A549 treated with Hydrocortisone at 1 μM for 4 hours (cell line): ENCODE data around the gene NUDT21. TPM values are rescaled to one million over a fixed set of nuclear protein-coding genes. Genes with fewer than 3 reads are reported as not detected.

ENCODE experiments used
- total RNA-seq: library from RNA; stranded (reverse); fragments of 200-300 nt; extraction: Qiagen RNA extraction; gene quantifications from 5 replicates; pipeline ENCODE4 v1.2.3, GENCODE V29; 2022

NUDT21 gene
- 104 to 118 TPM (median 113 TPM) in 5 replicates for total RNA-seq

GRCh38 chr16:56450986-56451752 is at the start of gene NUDT21, which contains the start of gene OGFOD1:
NUDT21 (minus strand) TSS chr16:56451332; CDS start chr16:56451202, 130 bp downstream.
OGFOD1 (plus strand) TSS chr16:56451554; CDS start chr16:56451613, 59 bp downstream.

GRCh38 chr16:56425439-56425832 is 25.7 kb downstream of the NUDT21 start, which contains the start of gene AMFR:
AMFR (minus strand) TSS chr16:56425545; CDS start chr16:56425327, 218 bp downstream.

Other genes starting within 250 kb of the NUDT21 start
- gene AMFR, start 25.8 kb downstream of the NUDT21 start, total RNA-seq: 59.0 to 73.2 TPM (median 68.4 TPM) in 5 replicates
- gene OGFOD1, start 222 bp upstream of the NUDT21 start, total RNA-seq: 70.9 to 127 TPM (median 82.1 TPM) in 5 replicates
- gene BBS2, start 68.7 kb upstream of the NUDT21 start, total RNA-seq: 19.6 to 30.5 TPM (median 22.5 TPM) in 5 replicates
- not detected in 5 replicates for gene MT4, start 113.7 kb upstream of the NUDT21 start, total RNA-seq
- gene MT3, start 138.2 kb upstream of the NUDT21 start, total RNA-seq: 0.58 to 0.88 TPM (median 0.67 TPM) in 5 replicates
- 1,747 to 3,145 TPM (median 2,510 TPM) in 5 replicates for gene MT2A, start 157.3 kb upstream of the NUDT21 start, total RNA-seq
- gene MT1E, start 174.4 kb upstream of the NUDT21 start, total RNA-seq: 0.13 to 0.17 TPM in 2 of 5 replicates, not detected in the others
- gene MT1M, start 181.3 kb upstream of the NUDT21 start, total RNA-seq: 0.32 TPM in 1 of 5 replicates, not detected in the others
- 22.0 to 34.8 TPM (median 26.9 TPM) in 5 replicates for gene MT1A, start 187.3 kb upstream of the NUDT21 start, total RNA-seq
- 0.53 to 0.73 TPM (median 0.66 TPM) in 3 of 5 replicates, not detected in the others for gene MT1B, start 200.6 kb upstream of the NUDT21 start, total RNA-seq
- gene MT1F, start 206.6 kb upstream of the NUDT21 start, total RNA-seq: 17.7 to 28.2 TPM (median 18.4 TPM) in 5 replicates
- not detected in 5 replicates for gene MT1G, start 216.7 kb upstream of the NUDT21 start, total RNA-seq
- gene MT1H, start 218.5 kb upstream of the NUDT21 start, total RNA-seq: not detected in 5 replicates
- gene MT1X, start 231.1 kb upstream of the NUDT21 start, total RNA-seq: 557 to 892 TPM (median 709 TPM) in 5 replicates